HG03097 (cell line): ENCODE results near the gene SLC1A1.
"Not testable (repeated sequence)": the region's sequence is repeated elsewhere in the genome, so short reads cannot be mapped to it uniquely, and the experiment has no call there.

ENCODE experiments used
- ATAC-seq: cut with Tn5 transposase; IDR thresholded peaks from one replicate; pipeline ENCODE4 v1.9.1; 2021; ENCODE audit not compliant: unreplicated experiment, low FRiP score

SLC1A1 gene

DNA sequence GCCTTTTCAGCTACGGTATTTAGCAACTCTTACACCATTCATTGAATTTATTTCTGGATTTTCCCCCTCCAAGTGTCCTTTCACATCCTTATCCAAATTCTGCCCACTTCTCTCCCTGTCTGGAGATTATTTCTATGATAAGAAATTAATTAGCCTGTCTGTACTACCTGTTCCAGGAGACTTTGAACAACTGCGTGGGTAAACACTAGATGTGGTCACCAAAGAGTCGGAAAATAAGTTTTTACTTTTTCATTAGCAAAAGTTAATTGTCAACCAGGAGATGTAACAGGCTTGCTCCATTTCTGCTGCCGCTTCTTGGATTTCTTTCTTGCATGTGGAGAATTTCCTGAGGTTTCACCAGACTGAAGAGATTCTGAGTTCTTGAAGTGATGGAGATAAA, 14.0 kb downstream of the SLC1A1 start:
- no peak for ATAC-seq

DNA sequence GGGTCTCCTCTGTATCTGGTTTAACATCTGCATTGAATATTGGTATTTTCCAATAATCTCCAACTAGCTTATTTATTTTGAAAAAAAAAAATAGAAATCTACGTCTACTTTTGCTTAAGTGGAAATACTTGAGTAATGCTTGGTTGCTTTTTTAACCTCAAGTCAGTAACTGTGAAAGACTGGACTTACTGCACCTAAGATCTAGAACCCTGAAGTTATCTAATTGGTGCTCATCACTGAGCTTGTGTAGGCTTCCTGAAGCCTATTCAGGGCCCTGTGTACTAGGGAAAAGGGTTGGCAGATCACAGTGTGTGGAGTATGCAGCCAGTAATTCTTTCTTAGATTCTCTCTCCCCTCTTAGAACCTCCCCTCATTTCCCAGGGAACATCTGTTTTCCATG, 16.2 kb downstream of the SLC1A1 start:
- ATAC-seq = no peak

DNA sequence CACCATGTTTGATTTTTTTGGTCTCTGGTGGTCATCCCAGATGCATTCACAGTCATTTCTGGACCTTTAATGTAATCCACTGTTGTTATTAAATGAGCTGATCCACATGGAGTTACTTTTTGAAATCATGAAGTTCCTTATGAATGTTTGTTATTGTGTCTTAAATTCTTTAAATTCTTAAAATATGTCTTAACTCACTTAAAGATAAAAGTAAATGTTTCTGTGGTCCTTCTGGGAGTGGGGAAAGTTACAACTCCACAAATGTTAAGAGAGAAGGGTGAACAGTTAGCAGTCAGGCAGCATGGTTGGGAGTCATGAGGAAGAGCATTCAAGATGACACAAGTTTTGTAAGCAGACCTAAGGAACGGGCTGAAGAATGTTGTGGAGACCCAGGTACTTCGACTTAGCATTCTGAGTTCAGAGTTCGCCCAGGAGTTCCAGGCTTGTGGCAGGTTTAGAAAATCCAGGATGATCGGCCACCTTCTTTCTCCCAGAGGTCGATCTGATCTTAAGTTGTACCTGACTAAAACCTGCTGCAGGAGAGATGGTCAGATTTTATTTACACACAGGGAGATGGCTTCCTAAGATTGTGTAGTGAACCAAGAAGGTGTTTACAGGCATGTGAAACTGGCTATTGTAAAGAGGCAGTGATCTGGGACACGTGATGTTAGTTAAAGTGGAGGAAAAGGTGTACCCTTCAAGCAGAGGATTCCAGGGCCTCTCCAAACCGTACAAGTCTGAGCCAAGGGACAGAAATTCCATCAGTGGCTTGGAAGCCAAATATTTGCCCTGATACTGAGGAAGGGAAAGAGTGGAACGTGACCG, 17.2 kb downstream of the SLC1A1 start:
- ATAC-seq = no peak

DNA sequence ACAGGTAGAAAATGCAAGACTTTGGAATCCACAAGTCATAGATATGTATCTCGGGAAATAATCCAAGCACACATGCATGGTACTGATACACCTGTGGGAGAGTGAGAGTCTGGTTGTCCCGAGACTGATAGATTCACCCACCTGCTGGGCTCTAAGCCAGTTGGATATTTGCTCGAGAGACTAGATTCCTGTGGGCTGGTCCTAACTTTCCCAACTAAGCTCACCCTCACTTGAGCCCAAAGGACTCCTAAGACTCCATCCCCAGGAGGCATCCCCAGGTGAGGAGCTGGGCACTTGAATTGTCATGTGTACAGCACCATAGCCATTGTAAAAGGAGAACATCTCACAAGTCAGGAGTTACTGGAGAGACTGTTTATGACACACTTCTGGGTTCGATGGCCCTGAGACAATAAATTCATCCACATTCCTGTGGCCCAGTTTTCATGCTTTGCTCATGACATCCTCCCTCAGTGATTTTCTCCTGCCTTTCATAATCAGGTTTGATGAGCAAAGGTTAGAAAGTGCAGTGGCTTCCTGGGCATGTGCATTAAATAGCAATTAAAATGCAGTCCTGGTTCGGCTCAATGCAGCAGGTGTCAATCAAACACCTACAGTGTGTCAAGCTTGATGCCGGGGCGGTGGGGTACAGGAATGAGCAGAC, 18.1 kb downstream of the SLC1A1 start:
- ATAC-seq = no peak

DNA sequence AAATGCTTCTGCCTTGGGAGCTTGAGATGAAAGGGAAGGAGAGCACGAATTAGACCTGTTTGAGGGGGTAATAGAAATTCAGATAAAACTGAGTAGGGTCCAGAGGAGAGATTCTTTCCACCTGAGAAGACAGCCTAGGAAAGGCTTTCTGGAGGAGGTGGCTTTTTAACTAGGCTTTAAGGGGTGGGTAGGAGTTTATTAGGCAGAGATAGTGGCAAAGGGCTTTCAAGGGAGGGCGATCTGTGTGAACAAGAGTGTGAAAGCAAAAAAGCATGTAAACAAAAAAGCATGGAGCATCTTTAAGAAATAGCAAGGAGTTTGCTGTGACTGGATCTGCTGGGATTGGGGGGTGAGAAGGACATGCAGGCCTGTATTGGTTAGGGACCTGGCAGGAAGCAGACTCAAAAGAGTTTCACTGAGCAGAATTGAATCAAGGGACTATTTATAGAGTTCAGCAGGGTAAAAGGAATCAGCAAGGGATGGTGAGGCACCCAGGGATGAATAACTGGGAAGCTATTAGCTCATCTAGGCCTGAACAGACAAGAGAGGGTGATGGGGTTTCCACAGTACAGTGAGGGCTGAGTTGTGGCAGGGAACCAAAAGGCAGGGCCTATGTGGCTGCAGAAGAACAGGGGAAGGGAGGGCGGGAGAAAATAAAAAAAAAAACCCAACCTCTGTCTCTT, 18.8 kb downstream of the SLC1A1 start:
- ATAC-seq = no peak

DNA sequence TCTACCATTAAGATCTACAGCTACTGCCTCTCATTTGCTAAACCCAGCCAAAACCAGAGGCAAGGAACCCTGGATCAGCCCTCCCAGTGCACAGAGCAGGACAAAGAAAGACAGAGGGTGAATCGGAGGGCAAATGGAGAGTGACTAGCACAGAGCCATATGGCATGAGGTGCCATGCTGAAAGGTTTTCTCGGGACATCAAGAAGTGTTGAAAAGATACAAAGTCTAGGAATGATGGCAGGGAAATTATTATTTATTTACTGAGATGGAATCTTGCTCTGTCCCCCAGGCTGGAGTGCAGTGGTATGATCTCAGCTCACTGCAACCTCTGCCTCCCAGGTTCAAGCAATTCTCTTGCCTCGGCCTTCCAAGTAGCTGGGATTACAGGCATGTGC, 19.3 kb downstream of the SLC1A1 start:
- no peak for ATAC-seq

DNA sequence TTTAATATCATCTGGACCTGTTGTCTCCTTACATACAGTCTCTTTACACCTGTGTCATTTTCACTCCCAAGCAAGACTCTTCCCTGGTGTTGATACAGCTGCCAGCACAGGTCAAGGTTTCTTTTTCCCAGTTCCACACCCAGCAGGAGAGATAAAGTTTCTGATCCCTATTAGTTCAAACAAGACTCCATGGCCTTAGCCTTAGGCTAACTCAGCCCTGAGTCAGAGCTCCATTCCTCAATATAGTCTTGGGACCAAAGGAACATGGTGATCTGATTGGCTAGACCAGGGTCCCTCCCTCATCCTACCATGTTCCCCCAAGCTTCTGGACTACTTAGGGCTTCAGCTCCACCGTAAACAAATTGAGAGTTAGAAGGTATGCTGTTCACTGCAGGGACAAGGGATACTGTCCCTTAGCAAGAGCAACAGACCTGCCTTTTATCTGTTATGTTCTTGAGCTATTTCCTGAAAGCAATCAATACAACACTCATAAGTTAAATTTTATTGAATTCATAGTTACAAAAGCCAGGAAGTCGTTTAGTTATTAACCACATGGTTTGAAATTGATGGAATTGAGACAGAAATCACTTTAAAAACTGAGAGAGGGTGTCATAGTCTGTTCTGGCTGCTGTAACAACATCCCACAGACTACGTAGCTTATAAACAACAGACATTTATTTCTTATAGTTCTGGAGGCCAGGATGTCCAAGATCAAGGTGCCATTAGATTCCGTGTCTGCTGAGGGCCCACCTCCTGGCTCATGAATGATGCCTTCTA, 20.5 kb downstream of the SLC1A1 start:
- no peak for ATAC-seq

DNA sequence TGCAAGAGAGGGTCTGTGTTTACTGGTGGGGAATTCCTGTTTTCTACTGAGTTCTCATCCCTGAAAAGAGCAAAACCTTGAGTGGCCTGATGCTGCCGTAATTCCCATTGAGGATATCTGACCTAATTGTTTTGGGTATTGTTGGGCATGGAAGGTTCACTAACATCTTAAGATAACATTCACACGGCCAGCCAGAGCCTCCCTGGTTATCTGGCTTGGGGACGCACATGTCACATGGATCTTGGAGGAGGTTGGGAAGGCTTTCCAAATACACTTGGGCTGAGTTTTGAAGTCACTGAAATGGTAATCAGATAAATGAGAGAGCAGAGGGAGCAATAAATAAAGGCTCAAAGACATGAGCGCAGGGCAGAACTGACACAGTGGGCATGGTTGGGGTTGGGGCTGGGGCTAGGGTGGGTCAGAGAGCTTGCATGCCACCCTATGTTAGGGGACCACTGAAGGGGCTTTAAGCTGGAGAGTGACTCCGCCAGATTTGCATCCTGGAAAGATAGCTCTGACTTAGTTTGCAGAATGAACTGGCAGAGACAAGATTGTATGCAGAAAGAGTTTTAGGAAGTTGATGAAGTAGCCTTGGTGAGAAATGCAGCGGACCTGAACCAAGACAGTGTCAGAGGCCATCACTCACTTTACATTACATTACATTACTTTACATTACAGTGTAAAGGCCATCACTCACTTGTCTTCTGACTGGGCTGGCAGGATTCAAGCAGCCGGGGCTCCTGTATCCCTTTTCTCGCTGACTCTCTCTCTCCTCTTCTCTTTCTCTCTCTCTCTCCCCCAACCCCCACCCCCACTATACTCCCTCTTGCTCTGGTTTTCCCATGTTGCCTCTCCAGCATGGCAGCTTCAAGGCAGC, 24.2 kb downstream of the SLC1A1 start:
- no peak for ATAC-seq

DNA sequence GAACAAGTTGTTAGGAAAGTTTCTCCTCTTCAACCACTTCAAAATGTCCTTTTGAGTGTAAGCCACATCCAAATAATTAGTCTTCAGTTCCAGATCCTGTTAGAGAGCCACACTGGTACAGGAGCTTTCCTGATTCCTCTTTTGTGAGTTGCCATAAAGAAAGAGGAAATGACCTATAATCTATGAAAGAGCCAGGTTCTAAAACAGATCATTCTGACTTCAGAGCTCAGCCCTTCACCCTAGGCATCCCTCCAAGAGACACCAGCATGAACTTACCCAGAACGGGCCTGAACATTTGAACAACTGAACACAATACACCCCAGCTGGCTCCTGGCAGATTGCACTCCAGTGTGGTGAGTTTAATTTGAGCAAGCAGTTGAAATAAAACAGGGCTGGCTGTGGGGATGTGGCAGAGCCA, 25.7 kb downstream of the SLC1A1 start:
- ATAC-seq = no peak

DNA sequence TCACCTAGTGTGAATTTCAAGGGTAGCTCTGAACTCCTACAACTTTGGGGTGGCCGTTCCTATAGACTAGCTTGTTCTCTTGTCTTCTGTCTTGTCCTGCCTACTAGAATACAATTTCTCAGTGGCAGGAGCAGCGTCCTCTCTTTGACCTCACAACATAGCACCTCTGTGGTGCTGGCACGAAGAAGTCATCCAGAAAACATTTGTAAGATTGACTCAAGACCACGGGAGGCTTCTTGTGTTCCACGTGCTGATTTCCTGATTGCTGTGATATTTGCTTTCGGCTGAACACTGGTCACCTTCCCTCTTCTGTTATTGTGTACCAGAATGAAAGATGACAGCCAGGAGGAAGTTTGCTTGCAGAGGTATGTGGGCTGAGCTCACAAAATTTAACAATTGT, 27.0 kb downstream of the SLC1A1 start:
- no peak for ATAC-seq

DNA sequence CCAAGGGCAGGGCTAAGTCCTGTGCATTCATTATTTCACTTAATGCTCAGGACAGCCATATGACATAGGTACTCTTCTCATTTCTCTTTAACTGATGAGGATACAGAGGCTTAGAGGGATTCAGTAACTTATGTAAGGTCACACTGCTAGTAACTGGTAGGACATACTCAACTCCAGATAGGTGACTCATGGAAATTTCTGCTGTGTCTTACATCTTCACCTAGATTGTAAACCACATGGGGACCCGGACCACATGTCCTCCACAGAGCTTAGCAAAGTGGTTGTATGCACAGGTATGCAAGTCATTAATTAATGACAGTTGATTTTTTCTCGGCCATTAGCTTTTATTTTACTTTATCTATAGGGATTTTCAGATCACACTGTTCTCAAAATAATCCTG, 29.3 kb downstream of the SLC1A1 start:
- no peak for ATAC-seq

DNA sequence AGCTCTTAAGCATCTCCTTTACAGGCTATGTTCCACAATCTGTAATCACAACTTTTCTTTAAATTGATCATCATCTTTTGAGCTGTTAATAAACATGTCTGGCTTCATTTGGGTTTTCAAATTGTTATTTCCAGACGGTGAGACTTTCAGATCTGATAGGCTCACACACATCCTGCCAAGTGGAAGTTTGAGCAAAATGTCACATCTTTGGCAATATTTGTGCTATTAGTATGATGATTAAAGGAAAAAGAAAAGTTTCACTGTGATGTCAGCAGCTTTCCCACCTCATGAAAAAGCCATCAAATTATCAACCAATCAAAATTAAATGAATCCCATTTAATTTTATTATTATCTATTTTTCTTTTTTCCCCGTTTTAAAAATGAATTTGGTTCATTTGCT, 29.8 kb downstream of the SLC1A1 start:
- ATAC-seq = no peak

DNA sequence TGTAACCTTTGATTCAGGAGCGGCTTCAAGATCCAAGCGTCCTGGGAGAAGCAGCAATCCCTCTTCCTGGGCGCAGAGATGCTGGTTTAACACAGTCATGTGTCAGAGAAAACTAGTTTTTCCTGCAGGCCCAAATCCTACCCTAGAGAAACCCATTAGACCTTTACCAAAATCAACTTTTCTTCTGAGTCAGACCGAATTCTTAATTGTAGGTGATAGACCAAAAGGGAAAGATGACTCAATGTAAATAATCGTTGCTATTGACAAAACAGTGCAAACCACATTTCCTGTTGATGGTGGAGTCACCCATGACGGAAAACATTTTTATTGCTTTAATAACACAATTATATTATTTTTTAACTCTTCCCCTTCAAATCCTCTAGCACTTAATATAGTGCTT, 40.1 kb downstream of the SLC1A1 start:
- no peak for ATAC-seq

DNA sequence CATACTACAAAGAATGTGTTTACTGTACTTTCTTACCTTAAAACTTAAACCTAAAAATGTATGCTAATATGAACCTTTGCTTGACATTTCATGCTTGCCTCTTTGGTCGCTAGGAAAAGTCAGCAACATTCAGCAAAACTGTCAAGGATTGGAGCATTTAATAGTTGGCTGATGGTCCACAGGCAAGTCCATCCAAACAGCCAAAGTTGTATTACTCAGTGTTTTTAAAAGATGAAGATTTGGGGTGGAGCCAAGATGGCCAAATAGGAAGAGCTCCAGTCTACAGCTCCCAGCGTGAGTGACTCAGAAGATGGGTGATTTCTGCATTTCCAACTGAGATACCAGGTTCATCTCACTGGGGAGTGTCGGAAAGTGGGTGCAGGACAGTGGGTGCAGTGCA, 40.6 kb downstream of the SLC1A1 start:
- ATAC-seq = not testable (repeated sequence)

DNA sequence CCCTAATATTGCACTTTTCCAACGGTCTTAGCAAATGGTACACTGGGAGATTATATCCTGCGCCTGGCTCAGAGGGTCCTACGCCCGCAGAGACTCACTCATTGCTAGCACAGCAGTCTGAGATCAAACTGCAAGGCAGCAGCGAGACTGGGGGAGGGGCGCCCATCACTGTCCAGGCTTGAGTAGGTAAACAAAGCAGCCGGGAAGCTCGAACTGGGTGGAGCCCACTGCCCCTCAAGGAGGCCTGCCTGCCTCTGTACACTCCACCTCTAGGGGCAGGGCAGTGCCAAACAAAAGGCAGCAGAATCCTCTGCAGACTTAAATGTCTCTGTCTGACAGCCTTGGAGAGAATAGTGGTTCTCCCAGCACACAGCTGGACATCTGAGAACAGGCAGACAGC, 41.1 kb downstream of the SLC1A1 start:
- not testable (repeated sequence) for ATAC-seq

DNA sequence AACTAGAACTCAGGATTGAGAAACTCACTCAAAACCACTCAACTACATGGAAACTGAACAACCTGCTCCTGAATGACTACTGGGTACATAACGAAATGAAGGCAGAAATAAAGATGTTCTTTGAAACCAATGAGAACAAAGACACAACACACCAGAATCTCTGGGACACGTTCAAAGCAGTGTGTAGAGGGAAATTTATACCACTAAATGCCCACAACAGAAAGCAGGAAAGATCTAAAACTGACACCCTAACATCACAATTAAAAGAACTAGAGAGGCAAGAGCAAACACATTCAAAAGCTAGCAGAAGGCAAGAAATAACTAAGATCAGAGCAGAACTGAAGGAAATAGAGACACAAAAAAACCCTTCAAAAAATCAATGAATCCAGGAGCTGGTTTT, 43.6 kb downstream of the SLC1A1 start:
- ATAC-seq = not testable (repeated sequence)

DNA sequence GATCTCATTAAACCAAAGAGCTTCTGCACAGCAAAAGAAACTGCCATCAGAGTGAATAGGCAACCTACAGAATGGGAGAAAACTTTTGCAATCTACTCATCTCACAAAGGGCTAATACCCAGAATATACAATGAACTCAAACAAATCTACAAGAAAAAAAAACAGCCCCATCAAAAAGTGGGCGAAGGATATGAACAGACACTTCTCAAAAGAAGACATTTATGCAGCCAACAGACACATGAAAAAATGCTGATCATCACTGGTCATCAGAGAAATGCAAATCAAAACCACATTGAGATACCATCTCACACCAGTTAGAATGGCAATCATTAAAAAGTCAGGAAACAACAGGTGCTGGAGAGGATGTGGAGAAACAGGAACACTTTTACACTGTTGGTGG, 45.9 kb downstream of the SLC1A1 start:
- ATAC-seq = not testable (repeated sequence)

DNA sequence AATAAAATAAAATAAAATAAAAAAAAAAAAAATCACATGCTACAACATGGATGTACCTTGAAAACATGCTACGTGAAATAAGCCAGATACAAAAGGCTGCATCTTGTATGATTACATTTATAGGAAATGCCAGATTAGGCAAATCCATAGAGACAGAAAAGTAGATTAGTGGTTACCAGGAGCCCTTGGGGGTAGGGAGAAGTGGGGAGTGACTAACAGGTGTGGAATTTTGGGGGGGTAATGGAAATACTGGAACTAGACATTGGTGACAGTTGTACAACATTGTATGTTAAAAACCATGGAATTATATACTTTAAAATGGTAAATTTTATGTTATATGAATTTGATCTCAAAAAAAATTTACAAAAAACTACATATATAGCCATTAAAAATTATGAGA, 47.3 kb downstream of the SLC1A1 start:
- no peak for ATAC-seq

DNA sequence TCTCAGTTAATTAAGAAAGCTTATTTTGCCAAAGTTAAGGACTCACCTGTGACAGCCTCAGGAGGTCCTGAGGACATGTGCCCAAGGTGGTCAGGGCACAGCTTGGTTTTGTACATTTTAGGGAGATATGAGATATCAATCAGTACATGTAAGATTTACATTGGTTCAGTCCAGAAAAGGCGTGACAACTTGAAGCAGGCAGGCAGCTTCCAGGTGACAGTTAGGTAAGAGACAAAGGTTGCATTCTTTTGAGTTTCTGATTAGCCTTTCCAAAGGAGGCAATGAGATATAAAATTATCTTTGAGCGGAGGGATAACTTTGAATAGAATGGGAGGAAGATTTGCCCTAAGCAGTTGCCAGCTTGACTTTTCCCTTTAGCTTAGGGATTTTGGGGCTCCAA, 47.8 kb downstream of the SLC1A1 start:
- ATAC-seq = no peak

DNA sequence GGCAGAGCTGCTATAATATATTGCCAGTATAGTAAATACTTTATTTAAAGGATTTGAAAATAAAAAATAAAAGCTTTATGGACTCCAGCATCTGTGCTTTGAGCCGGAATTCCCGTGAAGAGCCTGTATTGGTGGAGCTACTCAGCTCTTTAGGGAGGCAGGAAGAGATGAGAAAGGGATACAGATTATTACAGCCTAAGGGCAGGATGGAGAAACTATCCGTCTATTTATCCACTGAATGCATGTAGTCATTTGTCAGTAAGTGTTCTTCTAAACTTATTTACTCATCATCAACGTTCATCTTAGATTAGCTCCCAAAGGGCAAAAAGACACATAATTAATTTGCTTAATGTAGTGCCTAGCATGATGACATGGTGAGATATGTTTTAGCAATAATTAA, 48.4 kb downstream of the SLC1A1 start:
- no peak for ATAC-seq
